Dermis blood vessel endothelial cell (primary cell): Measurements from ENCODE around the gene PHYHD1. TPM values are rescaled to one million over a fixed set of nuclear protein-coding genes. Genes with fewer than 3 reads are reported as not detected.
A peak's percentile ranks its signal among the peaks of the same experiment; 100 is the strongest.

Experiments used
- DNase-seq: peaks from one replicate; pipeline ENCODE4 v3.0.0; 2010
- total RNA-seq: library from RNA; depleted of rRNA; stranded (reverse); fragments of >200 nt; gene quantifications from 2 replicates; pipeline ENCODE4 v1.2.3, GENCODE V29; 2014

The PHYHD1 gene
- total RNA-seq, result 0.85 TPM in 1 of 2 replicates, not detected in the other

- DNase-seq, result no peak
Observed at GRCh38 chr9:128920381-128921058, at the start of gene PHYHD1. Gene PHYHD1 (plus strand): TSS chr9:128920982. CDS start chr9:128922324, 1,342 bp downstream.

DNA sequence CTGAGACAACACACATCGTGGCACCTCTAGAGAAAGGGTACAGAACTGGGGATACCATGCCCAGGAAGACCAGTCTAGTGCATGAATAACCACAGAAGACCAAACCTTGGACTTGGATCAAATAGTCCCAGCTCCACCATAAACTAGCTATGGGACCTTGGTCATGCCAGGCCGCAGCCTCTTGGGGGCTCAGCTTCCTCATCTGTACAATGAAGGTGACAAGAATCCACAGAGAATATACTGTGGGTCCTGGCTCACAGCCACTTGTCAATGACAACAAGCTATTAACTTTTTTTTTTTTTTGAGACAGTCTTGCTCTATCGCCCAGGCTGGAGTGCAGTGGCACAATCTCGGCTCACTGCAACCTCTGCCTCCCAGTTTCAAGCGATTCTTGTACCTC, 42.9 kb upstream of the PHYHD1 start:
- DNase-seq, result no peak

GRCh38 chr9:128881884-128882676, 38.7 kb upstream of the PHYHD1 start, which contains the start of the genes KYAT1 and LRRC8A:
Gene KYAT1 (minus strand): TSS chr9:128881950. CDS start chr9:128845405, 36,545 bp downstream.
Gene LRRC8A (plus strand): TSS chr9:128882133. CDS start chr9:128907165, 25,032 bp downstream.
- peak; percentile 97 for DNase-seq

DNA sequence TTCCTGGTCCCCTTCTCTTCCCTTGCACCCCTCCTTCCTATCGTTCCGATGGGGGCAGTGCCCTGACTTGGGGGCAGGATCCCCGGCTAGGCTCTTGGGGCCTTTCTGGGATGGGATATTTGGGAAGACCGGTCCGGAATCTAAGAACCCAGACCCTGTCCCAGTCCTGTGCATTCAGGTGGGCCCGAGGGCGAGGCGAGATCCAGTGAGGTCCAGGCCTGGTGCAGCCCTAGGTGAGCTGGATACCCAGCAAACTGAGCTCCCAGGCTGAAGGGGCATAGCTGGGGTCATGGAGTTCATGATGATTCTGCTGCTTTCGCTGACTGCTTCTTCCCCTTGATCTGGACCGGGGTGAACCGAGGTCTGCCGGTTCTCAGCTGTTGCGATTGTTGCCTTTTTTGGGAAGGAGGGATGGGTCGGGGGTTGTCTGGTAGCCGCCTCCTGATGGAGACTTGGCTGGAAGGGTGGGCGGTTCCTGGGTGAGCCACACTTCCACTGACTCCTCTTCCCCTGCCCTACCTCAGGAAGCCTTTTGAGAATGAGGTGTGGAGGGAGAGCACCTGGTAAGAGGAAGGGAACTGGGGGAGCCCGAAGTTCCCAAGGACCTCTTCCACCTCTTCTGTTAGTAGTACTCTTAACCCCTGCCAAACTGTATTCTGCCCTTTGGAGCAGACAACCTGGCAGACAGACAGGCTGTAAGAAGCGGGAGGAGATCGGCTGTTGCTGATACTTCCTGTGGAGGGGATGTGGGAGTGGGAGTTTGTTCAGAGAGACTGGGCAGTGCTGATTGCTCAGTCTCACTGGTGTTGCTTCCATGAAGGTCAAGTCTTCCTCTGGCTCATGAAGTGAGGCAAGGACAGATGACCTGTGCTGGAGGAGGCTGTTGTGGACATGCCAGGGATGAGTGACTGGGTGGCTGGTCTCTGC, 37.8 kb upstream of the PHYHD1 start:
- peak; percentile 58 for DNase-seq

GRCh38 chr9:128884164-128884563, 36.6 kb upstream of the PHYHD1 start:
- DNase-seq, result no peak

GRCh38 chr9:128885376-128885775, 35.4 kb upstream of the PHYHD1 start:
- DNase-seq, result no peak

- DNase-seq, result no peak
Observed at GRCh38 chr9:128885798-128886197, 35.0 kb upstream of the PHYHD1 start.

- peak; percentile 65 for DNase-seq
Observed at GRCh38 chr9:128886211-128886891, 34.4 kb upstream of the PHYHD1 start.

DNA sequence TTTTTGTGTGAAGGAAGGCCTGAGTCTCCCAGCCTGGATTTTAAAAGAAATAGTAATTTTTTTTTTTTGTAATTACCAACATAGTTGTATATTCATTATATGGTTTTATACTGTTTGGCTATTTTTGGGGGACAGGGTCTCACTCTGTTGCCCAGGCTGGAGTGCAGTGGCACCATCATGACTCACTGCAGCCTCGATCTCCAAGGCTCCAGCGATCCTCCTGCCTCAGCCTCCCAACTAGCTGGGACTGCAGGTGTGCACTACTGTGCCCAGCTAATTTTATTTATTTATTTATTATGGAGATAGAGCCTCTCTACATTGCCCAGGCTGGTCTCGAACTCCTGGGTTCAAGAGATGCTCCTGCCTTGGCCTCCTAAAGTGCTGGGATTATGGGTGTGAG, 33.7 kb upstream of the PHYHD1 start:
- no peak for DNase-seq

DNA sequence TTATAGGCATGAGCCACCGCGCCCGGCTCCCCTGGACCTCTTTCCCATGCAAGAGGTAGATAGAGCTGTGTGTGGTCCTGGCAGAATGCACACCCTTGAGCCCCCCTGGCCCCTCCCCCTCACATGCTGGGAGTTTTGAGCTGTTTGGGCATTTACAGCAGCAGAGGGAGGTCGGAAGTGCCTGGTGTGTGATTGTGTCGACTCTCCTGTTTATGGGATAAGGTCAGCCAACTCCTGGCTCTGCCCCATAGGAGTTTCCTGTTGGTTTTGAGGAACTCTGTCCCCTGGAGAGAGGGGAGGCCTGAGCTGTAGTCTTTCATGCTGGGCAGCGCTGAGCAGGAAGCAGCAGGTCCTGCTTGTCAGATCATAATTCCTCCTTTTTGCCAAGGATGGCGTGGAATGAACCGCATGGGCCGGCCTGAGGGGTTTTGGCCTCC, 32.9 kb upstream of the PHYHD1 start:
- DNase-seq, result peak; percentile 82

DNA sequence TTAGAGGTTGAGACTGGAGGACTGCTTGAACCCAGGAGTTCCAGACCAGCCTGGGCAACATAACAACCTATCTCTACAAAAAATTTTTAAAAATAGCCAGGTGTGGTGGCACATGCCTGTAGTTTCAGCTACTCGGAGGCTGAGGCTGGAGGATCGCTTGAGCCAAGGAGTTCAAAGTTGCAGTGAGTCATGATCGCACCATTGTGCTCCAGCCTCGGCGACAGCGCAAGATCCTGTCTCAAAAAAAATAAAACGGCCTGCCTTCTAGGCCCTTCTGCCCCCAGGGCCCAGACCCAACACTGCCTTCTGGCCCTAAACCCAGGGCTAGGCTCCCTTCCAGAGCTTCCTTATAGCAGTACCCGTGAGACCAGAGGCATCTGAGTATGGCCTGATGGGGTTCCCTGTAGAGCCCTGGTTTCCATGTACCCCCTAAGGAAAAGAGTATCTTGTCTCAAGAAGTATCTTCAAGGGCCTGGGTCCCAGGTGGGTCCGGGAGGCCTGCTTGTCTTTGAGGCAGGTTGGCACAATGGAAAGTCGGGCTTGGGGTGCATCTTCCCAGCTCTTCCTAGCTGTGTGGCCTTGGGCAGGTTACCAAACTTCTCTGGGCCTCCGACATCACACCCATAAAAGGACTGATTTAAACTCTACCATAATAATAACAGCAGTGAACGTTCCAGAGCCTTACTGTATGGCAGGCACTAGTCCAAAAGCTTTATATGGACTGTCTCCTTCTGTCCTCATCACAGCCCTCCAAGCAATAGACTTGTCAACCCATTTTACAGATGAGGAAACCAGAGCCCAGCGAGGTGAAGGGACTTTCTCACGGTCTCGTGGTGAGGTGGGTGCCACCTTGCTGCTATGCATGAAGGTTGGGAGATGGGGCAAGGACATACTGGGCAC, 29.2 kb upstream of the PHYHD1 start:
- DNase-seq, result peak; percentile 62

GRCh38 chr9:128892221-128892921, 28.4 kb upstream of the PHYHD1 start:
- peak; percentile 85 for DNase-seq

GRCh38 chr9:128893354-128893753, 27.4 kb upstream of the PHYHD1 start:
- DNase-seq, result no peak

GRCh38 chr9:128894764-128895163, 26.0 kb upstream of the PHYHD1 start:
- no peak for DNase-seq

DNA sequence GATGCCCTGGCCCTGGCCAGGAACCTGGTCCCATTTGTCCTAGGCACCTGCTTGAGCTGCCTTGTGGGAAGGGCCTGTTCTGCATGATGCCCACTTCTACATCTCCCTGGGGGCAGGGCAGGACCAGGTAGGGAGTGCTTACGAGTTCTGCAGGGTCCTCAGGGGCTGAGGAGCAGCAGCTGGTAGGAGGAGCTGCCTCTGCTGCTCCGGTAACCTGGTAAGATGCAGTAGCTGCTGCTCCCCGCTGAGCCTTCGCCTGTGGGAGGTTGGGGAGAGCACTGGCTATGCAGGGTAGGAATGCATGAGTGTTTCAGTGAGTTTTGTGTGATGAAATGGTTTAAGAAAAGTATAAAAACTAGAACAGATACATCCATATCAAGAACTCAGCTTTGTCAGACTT, 25.2 kb upstream of the PHYHD1 start:
- no peak for DNase-seq

DNA sequence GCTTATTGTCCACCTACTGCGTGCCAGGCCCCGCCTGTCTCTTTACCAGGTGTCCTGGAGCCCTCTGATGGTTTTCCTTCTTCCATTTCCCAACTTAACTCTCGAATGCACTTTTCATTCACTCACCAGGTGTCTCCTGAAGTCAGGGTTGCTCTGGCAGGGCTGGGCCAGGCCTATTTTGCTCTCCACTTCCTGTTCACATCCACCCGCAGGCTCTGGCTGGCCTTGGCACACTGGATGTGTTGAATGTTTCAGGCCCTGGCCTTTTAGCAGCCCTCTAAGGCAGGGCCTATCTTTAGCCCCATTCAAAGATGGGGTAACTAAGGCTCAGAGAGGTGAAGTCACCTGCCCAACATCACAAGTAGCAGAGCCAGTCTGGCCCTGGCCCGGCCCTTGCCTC, 22.4 kb upstream of the PHYHD1 start:
- DNase-seq, result no peak

- no peak for DNase-seq
Observed at GRCh38 chr9:128898845-128899565, 21.8 kb upstream of the PHYHD1 start.

- no peak for DNase-seq
Observed at GRCh38 chr9:128899566-128900322, 21.0 kb upstream of the PHYHD1 start.

DNA sequence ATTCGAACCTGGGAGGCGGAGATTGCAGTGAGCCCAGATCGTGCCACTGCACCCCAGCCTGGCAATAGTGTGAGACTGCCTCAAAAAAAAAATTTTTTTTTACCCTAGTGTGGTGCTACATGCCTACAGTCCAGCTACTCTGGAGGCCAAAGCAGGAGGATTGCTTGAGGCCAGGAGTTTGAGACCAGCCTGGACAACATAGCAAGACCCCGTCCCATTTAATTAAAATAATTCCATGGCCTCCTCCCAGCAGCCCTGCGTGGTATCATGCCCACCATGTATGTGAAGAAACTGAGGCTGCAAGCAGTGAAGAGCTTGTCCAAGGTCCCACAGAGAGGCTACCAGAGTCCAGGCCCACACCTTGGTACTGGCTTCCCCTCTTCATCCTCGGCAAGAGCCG, 19.4 kb upstream of the PHYHD1 start:
- DNase-seq, result no peak
